Loucy (cell line): ENCODE data around the gene KRTCAP2.

Experiments
- CTCF ChIP-seq: fragments of 200-600 bp; sonication (generic); conservative IDR thresholded peaks from 2 replicates; pipeline ENCODE4 v1.5.1; 2014; ENCODE audit warnings: mild to moderate bottlenecking, antibody characterized with exemption, low read length
- EZH2phosphoT487 ChIP-seq: fragments of 200-600 bp; IDR thresholded peaks from 2 replicates; pipeline ENCODE4 v1.6.1; 2018; ENCODE audit warnings: antibody characterized with exemption, mild to moderate bottlenecking, moderate library complexity, borderline replicate concordance

DNA sequence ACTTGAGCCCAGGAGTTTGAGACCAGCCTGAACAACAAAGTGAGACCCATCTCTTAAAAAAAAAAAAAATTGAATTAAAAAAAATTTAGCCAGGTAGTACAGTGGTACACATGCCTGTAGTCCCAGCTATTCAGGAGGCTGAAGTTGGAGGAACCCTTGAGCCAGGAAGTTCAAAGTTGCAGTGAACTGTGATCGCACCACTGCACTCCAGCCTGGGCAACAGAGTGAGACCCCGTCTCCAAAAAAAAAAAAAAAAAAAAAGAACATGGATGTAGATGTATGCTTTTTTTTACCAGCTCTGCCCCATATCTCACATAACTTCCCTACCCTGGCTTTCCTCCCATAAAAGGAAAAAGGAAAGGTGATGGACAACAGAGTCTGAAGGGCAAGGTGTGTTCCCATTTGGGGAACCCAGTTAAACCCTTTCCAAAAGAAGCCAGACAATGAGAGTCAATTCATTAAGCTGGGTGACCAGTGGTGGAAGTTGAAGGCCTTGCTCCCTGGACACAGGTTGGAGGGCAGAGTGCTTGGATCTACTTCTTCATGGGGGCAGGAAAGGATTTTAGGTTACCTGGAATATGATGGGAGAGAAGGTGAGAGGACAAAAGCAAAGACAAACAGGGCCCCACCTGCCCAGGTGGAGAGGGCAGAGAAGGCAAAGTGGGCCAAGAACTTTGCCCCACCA is 2.9 kb downstream of the KRTCAP2 start:
- TF ChIP-seq CTCF (no peak), EZH2phosphoT487 (no peak)
